ENCODE measurements around the gene UGGT1.

DNA sequence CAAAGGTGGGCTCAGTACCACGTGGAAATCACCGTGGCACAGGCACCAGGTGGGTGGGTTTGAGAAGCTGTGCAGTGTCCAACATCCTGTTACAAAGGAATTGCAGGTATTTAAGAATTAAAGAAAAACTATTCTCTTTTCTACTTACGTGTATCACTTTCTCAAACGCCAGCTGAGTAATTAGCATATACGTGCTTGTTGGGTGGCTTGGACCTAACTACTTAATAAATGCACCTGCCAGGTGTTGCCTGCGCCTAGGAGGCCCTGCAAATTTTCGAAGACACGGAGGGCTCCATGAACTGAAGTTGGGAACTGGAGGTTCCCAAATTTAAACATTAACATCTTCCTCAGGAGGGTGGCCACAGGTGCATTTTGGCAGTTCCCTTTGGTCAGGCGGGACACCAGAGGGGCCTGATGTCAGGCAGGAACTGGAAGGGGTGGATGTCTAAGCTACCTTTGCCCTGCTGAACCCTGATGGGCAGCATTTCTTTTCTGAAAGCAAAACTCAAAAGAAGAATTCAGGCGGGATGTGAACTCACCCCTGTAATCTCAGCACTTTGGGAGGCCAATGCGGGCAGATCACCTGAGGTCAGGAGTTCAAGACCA lies 142.9 kb downstream of the UGGT1 start:
- TF ChIP-seq CTCF (IDR thresholded peaks at IDR 0.05) = peak; percentile 28
- TF ChIP-seq ZFX (IDR thresholded peaks at IDR 0.05; ENCODE audit: borderline replicate concordance) = no peak

Data from 22Rv1 (cell line).